GM18909 (cell line): ENCODE measurements around the gene CLEC16A.
A peak's percentile ranks its signal among the peaks of the same experiment; 100 is the strongest.

Experiments
- ATAC-seq: cut with Tn5 transposase; IDR thresholded peaks from one replicate; pipeline ENCODE4 v1.9.1; 2021; ENCODE audit warnings: mild to moderate bottlenecking; ENCODE audit not compliant: unreplicated experiment, poor library complexity

Gene CLEC16A

DNA sequence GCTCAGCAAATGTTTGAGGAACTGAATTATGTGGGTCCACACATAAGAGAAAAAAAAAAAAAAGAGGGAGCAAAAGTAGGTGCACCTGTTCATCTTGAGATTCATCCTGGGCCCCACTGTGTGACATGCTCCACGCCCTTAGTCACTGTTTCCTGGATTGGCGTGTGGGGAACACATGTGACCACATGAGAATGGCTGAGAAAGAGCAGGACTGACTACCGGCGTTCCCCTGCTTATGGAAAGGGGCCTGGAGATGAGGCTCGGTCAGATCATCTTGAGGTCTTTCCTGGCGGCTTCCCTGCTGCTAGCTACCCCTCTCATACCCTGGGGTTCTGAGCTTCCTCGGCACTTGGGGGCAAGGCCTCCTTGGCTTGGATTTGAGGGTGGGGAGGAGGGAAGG, 6.0 kb upstream of the CLEC16A start:
- ATAC-seq: no peak

DNA sequence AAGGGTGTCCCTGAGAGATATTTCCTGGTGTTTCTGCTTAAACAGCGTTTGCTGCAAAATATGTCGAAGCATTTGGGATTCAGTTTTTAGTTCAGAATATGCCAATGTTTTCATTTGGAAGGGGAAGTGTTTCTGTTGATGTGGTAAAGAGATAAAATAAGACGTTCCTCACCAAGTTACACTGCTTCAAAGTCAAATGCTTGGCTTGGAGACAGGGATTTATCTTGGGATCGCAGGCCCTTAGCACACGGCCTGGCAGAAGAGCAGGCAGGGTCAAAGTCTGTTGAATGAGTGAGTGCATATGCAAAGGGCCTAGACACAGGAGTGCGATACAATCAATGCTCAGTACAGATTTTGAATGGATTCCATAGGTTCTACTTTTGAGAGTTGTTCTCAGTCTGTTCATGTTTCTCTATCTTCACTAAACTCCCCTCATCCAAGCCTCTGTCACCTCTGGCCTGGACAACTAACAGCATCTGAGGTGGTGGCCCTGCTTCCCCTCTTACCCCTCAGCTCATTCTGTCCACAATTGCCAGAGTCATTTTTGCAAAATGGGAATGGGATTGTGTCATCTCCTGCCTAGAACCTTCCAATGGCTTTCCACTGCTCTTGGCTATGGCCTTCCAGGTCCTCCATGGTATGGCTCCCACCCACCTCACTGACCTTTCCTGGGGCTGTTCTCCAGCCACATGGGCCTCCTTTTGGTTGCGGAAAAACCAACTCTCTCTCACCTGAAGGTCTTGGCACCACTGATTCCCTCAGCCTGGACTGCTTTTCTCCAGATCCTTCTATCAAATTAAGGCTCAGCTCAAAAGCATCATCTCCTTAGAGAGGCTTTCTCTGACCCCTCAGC, 5.3 kb upstream of the CLEC16A start:
- no peak for ATAC-seq

DNA sequence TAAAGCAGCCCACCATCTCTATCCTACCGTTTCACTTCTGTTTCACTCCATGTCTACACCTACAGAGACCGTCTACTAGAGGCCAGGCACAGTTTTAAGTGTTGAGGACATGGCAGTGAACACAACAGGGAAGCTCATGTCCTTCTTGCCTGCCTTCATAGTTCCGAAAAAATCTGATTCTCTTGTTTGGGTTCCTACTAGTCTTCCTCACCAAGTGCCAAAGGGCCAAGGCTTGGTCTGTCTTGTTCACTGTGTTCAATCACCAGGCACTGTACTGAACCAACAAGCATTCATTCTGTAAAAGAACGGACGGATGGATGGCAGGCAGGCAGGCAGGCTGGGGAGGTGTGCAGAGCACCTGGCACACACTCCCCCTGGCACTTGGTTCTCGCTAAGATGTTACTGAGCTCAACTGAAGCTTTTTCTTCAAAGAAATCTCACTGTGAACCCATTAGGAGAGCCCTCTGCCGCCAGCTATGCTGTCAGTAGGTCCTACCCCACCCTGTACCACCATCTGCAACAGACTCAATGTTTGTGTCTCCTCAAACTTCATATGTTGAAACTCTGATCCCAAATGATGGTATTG, 4.6 kb upstream of the CLEC16A start:
- no peak for ATAC-seq

DNA sequence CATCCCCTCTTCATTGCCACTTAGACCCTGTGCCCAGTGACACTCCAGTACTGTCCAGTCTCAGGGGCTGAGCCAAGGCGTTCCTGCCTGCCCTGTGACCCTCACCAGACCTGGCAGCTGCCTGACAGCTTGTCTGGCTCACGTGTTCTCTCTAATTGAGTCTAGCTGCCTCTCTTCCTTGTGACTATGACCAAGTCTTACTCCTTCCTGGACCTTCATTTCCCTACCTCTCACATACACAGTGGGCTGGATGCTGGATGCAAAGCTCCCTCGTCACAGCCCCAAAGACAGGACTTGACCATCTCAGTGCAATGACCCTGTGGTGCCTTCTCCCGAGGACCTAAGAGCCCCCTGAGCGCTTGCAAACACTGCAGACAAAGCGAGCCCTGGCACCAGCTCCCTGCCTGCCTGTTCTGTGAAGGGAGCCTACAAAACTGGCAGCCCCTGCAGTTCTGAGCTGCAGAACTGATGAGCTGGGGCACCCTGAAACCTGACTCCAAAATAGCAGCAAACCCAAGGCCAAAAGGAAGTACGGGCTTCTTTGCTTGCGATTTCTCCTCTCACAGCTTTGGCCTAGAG, 3.8 kb upstream of the CLEC16A start:
- ATAC-seq: no peak

DNA sequence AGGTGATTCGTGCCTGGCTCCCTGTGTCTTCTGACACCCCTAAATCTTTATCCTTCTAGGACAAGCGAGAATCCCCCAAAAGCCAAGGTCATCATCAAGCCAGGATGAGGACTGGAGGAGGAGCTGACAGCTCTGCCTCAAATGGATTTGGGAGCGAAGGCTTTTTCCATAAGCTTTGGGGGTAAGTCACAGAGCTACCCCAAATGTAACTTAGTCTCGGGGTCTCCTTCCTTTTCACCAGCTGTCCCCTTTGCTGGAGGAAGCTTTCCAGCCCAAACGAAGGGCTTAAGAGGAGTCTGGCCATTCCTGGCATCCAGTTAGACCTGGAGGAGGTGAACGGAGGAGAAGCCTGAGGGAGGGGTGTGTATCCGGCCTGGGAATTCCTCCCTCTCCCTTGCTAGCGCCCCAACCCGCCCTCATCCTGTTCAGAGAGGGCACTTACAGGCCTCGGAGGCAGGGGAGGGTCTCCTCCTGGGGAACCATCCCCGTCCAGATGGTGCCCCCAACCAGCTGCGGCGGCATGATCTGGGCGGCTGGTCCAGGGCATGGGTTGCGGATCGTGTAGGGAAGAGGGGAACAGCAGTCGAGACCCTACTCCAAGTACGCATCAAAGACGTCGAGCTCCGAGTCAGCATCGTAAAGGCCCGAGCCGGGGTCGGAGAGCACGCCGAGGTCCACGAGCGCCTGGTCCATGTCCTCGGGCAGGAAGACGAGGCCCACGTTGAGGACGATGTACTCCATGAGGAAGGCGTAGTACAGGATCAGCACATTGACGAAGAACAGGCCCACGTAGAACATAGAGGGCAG, 3.0 kb upstream of the CLEC16A start:
- no peak for ATAC-seq

DNA sequence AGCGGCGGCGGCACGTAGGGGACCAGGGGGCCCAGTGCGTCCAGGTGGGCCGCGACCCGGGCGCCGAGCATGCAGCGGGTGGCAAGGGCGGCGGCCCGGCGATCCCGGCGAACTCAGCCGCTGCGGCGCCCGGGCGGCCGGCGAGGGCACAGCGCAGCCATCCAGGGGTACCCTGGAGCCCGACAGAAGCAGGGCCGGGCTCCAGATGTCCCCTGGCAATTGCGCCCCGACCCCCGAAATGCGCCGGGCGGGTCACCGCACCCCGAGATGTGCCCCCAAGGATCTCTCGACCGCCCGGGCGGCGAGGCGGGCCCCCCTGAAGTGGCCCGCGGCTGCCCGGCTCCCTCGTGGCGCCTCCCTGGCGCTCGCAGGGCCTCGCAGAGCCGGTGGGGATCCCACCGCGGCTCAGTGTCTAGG, 2.4 kb upstream of the CLEC16A start:
- peak; percentile 5 for ATAC-seq

DNA sequence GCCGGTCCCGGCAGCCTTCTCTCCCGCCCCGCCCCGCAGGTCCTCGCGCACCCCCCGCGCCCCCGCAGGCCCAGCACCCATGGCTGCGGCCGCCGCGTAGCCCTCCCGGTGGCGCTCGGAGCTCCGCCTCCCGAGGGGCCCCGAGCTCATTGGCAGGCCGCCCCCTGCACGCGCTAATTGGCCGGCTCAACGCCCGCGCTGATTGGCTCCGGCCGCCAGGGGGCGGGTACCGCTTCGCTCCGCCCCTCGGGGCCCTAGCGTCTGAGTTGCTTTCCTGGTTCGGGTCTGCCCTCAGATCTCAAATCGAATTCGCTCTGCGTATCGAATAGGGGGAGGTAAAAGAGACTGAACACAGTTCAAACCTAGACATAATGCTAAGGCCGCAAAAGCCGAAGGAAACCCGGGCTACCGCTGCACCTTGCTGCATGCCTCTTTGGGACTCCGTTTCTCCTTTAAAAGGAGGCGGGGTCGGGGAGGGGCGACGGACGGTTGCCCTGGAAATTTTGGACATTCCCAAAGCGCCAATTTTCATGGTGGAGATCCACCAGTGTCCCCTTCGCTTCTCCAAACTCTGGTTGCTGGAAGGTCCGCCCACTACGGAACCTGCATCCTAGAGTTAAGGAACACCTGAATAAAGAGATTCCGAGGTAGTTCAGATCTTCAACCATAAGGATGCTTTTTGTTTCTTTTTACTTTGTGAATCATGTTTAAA, 1.9 kb upstream of the CLEC16A start, which contains the start of gene DEXI:
DEXI (minus strand) TSS at position 117 of the 712 bp plus-strand sequence. CDS start 463 bp downstream, outside the sequence.
- ATAC-seq: peak; percentile 67

DNA sequence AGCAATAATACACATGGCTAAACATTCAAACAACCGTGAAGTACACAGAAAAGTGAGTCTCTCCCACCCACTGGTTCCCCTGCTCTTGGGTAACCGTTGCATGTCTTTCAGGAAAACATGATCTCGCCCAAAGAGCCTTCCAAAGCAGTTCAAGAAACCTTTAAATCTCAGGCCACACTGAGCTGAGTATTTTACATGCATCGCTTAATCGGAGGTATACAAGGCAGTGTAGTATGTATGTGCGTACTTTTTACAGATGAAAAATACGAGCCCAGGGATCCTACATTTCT, 1.4 kb upstream of the CLEC16A start:
- no peak for ATAC-seq

DNA sequence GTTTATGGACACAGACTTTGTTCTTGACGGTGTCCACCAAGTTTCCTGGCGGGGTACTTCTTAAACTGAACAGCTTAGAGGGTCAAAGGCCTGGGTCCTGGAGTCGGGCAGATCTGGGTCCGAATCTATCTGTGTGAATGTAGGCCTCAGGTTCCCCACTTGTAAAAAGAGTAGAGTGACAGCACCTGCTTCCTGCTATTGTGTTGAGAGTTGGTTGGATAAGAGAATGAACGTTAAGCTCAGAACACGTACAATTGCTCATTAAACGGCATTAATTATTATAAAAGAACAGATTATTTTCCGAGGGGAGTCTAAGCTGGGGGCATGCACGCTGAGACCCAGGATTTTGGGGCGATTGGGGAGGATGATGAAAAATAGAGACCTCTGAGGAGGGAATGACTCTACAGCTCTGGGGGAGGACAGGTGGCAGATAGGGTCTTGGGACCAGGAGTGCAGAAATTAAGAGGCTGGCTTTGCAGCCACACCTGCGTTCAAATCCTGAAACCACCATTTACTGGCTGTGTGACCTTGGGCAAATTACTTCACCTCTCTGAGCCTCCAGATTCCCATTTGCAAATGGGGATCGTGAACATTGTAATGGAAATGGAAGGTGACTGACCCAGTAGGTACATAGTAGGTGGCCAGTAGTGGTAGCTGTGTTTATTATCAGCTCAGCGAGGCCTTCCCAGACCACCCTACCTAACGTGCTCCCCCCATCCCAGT, 862 bp downstream of the CLEC16A start:
- no peak for ATAC-seq

DNA sequence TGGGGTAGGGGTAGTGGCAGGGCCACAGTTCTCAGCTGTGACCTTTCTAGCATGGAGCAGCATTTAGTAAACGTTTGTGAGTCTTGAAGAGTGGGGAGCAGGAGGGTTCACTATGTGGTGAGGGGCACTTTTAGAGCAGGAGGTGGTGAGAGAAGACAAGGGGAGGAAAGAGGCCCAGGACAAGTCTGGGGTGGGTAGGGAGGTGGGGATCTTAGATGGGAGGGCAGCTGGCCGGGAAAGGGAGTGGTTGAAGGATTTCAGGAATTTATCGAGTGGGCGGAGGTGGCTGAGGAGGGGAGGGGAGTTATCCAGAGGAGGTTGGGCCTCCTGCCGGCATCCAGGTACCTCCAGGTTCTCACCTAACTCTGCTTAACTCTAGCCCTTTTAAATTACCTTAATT, 1.9 kb downstream of the CLEC16A start:
- ATAC-seq: no peak

DNA sequence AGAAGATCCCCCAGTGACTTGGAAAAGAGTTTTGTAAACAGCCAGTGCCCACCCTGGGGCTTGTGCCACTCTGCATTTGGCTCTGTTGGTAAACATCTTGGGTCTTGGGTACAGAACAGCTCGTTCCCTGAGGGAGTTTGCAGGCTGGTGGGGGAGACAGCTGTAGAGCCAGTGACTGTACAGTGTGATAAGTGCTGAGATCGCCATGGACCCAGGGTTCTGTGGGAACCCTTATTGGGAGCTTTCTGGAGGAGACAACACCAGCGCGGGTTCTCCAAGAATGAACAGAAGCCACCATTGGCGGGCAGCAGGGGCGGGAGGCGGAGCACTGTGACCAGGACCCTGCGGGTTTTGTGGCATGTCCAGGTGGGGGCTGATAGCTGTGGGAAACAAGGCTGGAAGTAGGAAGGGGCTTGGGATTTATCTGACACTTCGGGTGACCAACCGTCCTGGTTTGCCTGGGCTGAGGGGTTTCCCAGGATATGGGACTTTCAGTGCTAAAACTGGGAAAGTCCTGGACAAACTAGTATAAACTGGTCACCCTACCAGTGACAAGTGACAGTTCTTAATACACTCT, 2.9 kb downstream of the CLEC16A start:
- ATAC-seq: no peak

DNA sequence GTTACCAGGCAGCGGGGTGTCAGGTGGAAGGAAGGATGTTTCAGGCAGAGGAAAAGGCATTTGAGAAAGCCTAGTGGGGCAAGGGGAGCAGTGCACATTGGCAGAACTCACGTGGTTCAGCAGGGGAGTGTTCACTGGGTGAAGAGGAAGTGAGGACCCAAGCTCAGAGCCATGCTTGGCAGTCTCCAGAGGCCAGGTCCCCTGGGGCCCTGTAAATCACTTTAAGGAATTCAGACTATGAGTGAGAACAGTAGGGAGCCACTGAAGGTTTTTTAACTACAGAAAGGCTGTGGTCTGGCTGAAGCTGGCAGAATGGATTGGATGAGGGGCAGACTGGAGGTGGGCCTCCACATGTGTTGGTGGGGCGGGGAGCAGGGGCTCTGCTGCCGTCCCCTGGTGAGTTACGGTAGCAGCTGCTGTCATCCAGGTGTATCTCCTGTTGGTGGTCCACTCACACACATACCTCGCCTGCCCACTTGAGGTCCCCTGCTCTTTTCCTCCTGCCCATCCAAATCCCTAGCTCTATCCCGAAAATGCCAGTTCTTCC, 5.1 kb downstream of the CLEC16A start:
- ATAC-seq: peak; percentile 78

DNA sequence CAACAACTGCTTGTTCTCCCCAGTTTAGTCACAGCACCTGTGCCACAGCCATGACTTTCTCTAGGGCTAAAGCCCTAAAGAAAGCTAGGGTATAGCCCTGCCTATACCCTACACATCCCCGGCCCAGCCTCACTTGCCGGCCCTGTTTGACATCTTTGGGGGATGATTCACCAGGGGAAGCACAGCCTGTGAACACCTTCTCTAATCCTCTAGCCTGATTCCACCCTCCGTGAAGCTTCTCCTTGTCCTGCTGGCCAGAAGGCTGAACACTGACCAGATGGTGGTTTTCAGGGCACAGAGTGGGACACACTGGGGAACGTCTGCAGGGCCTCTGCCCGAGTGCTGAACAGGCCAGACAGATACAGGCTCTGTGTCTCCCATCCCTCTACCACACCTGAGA, 6.0 kb downstream of the CLEC16A start:
- ATAC-seq: no peak

DNA sequence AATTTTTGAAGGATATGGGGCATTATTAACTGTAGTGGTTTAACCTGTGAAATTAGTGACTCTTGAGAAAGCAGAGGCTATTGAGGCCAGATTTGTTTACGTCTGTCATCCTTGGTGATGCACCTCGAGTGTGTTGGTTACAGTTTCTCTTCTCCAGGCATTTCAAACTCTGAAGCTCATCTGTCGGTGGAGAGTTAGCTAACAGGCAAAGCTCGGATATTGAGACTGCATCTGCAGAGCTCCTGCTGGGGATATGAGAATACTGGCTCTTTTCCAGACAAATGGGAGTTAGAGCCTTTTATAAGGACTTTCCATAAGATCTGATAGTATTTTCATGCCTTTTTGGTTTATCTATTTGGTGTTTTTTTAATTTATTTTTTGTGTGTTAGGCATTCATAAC, 6.7 kb downstream of the CLEC16A start:
- no peak for ATAC-seq

DNA sequence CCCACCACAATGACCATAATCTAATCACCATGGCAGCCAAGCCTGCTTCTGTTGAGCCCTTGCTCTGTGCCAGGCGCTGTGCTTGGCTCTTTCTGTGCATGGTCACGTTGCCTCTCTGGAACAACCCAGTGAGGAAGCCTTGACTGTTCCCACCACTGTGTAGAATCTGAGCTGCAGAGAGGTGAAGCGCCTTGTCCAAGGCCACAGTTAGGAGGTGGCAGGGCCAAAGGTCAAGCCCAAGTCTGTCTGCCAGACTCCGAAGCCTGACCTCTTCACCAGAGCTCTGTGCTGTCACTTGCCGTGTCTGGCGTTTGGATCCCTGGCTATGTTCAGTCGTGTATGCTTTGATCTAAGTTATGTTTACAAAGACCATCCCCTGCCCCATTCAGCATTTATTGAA, 10.5 kb downstream of the CLEC16A start:
- no peak for ATAC-seq

DNA sequence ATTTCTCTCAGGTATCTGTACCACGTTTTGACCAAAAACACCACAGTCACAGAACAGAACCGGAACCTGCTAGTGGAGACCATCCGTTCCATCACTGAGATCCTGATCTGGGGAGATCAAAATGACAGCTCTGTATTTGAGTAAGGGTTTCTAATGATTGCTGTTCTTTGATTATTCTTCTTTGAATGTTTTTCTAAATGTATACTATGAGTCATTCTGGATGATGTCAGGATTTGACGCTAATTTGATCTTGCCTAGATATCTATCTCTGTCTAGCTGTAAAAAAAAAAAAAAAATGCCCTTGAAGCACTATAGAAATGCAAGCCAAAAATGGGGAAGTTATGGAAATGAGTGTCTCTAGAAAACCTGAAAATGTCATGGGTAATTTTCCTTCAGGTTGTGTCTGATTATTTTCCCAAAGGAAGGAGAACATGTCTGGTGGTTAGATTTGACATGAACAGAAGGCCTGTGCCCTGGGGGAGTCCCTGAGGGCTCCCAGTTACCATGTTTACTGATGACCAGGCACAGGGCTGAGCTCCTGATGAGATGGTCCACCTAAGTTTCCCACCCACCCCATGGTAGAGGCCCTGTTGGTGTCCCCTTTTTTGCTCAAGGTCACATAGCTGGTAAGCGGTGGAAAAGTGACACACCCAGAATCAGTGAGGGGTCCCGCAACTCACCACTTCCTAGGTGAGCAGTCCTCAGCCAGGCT, 13.6 kb downstream of the CLEC16A start:
- no peak for ATAC-seq

DNA sequence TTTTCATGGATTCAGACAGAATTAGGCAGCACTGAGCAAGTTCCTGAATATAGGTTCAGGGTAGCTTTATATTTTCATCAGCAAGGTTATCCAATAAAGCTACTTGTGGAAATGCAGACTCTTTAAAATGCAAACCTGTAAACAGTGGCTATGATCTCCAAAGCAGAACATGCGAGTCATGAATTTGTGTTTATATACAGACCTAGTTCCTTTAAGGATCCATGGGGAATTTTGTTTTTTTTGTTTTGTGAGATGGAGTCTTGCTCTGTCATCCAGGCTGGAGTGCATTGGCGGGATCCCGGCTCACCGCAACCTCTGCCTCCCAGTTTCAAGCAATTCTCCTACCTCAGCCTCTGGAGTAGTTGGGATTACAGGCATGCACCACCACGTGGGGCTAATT, 14.8 kb downstream of the CLEC16A start:
- no peak for ATAC-seq

DNA sequence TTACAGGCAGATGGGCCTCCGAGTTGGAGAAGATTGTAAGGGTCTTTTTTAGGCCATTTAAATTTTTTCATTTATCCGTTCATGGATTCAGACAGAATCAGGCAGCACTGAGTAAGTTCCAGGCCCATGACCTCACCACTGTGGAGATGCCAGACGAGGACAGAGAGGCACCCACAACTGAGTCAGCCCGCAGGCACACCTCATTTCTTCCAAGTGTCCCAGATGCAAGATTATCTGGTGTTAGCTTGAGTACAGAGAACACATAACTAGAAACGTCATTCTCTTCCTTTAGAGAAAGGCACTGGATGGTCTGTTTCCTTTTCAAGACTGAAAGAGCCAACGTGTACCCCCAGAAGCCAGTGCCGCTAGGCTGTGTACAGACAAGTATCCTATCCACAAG, 16.9 kb downstream of the CLEC16A start:
- no peak for ATAC-seq
